HG03097 (cell line): Measurements from ENCODE around the gene NIPAL1.
A peak's percentile ranks its signal among the peaks of the same experiment; 100 is the strongest.

Experiments
- ATAC-seq: cut with Tn5 transposase; IDR thresholded peaks from one replicate; pipeline ENCODE4 v1.9.1; 2021; ENCODE audit not compliant: unreplicated experiment, low FRiP score

Gene NIPAL1

GRCh38 chr4:48024522-48024921 lies 8.0 kb downstream of the NIPAL1 start:
- no peak for ATAC-seq

GRCh38 chr4:48025005-48025404 lies 8.4 kb downstream of the NIPAL1 start:
- ATAC-seq, result no peak

GRCh38 chr4:48027653-48028052 lies 11.1 kb downstream of the NIPAL1 start:
- peak; percentile 51 for ATAC-seq

- ATAC-seq, result no peak
Measured at GRCh38 chr4:48028696-48029095, 12.1 kb downstream of the NIPAL1 start.

- ATAC-seq, result no peak
Measured at GRCh38 chr4:48030470-48030869, 13.9 kb downstream of the NIPAL1 start.

- no peak for ATAC-seq
Measured at GRCh38 chr4:48031802-48032525, 15.4 kb downstream of the NIPAL1 start.

GRCh38 chr4:48032721-48033120 lies 16.1 kb downstream of the NIPAL1 start:
- ATAC-seq, result no peak

- ATAC-seq, result no peak
Measured at GRCh38 chr4:48033412-48033811, 16.8 kb downstream of the NIPAL1 start.

GRCh38 chr4:48033825-48034413 lies 17.3 kb downstream of the NIPAL1 start:
- no peak for ATAC-seq

- ATAC-seq, result no peak
Measured at GRCh38 chr4:48035952-48036351, 19.4 kb downstream of the NIPAL1 start.

- no peak for ATAC-seq
Measured at GRCh38 chr4:48037117-48037462, 20.5 kb downstream of the NIPAL1 start.

- ATAC-seq, result no peak
Measured at GRCh38 chr4:48038666-48039065, 22.1 kb downstream of the NIPAL1 start.

- no peak for ATAC-seq
Measured at GRCh38 chr4:48039561-48039960, 23.0 kb downstream of the NIPAL1 start.

GRCh38 chr4:48041535-48042137 lies 25.1 kb downstream of the NIPAL1 start:
- ATAC-seq, result no peak

- ATAC-seq, result no peak
Measured at GRCh38 chr4:48042979-48043461, 26.4 kb downstream of the NIPAL1 start.

- no peak for ATAC-seq
Measured at GRCh38 chr4:48043504-48043903, 26.9 kb downstream of the NIPAL1 start.

GRCh38 chr4:48044298-48044697 lies 27.7 kb downstream of the NIPAL1 start:
- ATAC-seq, result no peak

- no peak for ATAC-seq
Measured at GRCh38 chr4:48046059-48046458, 29.5 kb downstream of the NIPAL1 start.

- ATAC-seq, result peak; percentile 99
Measured at GRCh38 chr4:48047421-48047844, 30.9 kb downstream of the NIPAL1 start.

- ATAC-seq, result peak; percentile 16
Measured at GRCh38 chr4:48047896-48048295, 31.3 kb downstream of the NIPAL1 start.

- no peak for ATAC-seq
Measured at GRCh38 chr4:48049483-48049882, 32.9 kb downstream of the NIPAL1 start.

- ATAC-seq, result no peak
Measured at GRCh38 chr4:48051078-48051477, 34.5 kb downstream of the NIPAL1 start.
